Measurements from ENCODE around the gene BCAS3. TPM values are rescaled to one million over a fixed set of nuclear protein-coding genes. Genes with fewer than 3 reads are reported as not detected.

Gene BCAS3
- total RNA-seq, 4 donors from 2014 or later = 42.1 to 84.7 (median 54.1) TPM

DNA sequence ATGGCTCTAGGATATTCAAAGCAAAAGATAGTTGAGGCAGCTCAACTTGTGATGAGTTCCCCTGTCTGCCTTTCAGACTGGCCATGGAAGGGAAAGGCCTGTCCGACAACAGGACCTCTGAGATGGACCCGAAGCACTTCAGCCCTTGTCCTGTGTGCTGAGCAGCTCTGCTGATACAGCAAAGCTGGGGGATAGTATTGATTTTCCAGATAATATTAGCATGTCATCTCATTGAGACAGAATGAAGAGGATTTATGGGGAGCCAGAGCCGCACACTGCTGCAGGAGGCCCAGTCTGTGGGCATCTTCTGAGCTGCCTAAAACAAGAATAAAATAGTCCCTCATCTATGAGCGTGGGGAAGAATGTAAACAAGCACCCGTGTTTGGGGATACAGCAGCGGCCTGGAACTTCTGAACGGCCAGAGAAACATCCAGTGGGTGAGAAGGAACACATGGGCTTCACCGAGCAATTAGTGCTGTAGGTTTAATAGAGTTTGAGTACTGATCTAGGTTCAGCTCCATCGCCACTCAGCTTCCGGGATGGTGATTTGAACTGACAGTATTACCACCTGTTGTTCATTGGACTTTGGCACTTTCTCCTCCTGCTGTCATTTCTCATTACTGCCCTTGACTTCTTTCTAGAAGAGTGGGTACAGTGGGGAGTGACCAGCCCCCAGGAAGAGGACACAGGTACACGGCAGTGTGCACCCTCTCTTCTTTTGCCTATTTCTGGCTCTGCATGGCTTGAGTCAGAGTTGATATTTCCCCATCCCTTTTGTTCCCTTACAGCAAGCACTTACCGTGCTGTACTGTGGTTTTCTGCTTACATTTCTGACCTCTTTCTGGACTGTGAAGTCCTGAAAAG, 625.5 kb downstream of the BCAS3 start:
- intact Hi-C loops (cut with DNase I; ENCODE audit: low total_unique reads) = no loop called here
- WGBS, 2 donors = 94 to 95% methylated on average over 12 of the region's 12 CpGs
- TF ChIP-seq, protein P1, sequence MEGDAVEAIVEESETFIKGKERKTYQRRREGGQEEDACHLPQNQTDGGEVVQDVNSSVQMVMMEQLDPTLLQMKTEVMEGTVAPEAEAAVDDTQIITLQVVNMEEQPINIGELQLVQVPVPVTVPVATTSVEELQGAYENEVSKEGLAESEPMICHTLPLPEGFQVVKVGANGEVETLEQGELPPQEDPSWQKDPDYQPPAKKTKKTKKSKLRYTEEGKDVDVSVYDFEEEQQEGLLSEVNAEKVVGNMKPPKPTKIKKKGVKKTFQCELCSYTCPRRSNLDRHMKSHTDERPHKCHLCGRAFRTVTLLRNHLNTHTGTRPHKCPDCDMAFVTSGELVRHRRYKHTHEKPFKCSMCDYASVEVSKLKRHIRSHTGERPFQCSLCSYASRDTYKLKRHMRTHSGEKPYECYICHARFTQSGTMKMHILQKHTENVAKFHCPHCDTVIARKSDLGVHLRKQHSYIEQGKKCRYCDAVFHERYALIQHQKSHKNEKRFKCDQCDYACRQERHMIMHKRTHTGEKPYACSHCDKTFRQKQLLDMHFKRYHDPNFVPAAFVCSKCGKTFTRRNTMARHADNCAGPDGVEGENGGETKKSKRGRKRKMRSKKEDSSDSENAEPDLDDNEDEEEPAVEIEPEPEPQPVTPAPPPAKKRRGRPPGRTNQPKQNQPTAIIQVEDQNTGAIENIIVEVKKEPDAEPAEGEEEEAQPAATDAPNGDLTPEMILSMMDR (IDR thresholded peaks at IDR 0.05) = no peak
- no peak for TF ChIP-seq POLR2A (IDR thresholded peaks at IDR 0.05)
- no peak overlapping the region for H3K4me3 ChIP-seq (ENCODE audit: low read depth, poor library complexity, severe bottlenecking)
- DNase-seq (ENCODE audit: low spot score in 2 of 2) = peak in 1 of 2 donors; percentile 36

DNA sequence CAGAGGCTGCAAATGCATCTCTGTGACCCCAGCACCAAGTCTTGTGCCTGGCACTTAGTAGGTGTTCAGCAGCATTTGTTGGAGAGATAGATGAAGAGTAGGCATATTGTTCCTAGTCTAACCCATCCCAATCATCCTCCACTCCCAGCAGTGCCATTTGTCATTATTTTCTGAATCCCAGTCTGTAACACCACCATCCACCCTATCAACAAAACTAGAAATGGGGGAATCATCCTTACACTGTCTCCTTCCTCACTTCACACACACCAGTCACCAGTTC, 626.1 kb downstream of the BCAS3 start:
- TF ChIP-seq, protein P1 (IDR thresholded peaks at IDR 0.05) = no peak
- no peak for TF ChIP-seq POLR2A (IDR thresholded peaks at IDR 0.05)
- no peak for DNase-seq (ENCODE audit: low spot score in 2 of 2)
- intact Hi-C loops (cut with DNase I; ENCODE audit: low total_unique reads) = loop anchor here (1.0 kb wide), 1 partner anchor 49 kb away; no protein-coding TSS in a partner anchor
- no peak overlapping the region for H3K4me3 ChIP-seq (ENCODE audit: low read depth, poor library complexity, severe bottlenecking)

DNA sequence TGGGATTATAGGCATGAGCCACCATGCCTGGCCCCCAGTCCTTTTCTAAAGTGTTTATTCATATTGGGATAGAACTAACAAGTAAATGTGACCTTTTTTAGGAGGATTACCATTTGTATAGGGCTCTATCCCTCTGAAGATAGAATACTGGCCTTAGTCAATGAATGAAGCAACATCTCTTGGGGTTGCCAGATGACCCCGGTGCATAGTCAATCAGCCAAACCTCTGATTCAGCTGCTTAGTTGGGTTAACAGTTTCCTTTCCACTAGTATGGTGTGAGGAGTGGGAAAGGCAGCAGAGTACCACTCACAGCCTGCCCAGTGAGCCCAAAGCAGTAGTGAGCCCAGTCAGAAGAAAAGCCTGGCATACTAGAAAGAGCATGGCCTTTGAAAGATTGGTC, 627.4 kb downstream of the BCAS3 start:
- H3K4me3 ChIP-seq (ENCODE audit: low read depth, poor library complexity, severe bottlenecking) = no peak overlapping the region
- DNase-seq (ENCODE audit: low spot score in 2 of 2) = peak in 1 of 2 donors; percentile 8
- intact Hi-C loops (cut with DNase I; ENCODE audit: low total_unique reads) = no loop called here
- 43 to 44% methylated on average over 1 of the region's 1 CpG for WGBS, 2 donors
- TF ChIP-seq, protein P1 (IDR thresholded peaks at IDR 0.05) = no peak
- no peak for TF ChIP-seq POLR2A (IDR thresholded peaks at IDR 0.05)

DNA sequence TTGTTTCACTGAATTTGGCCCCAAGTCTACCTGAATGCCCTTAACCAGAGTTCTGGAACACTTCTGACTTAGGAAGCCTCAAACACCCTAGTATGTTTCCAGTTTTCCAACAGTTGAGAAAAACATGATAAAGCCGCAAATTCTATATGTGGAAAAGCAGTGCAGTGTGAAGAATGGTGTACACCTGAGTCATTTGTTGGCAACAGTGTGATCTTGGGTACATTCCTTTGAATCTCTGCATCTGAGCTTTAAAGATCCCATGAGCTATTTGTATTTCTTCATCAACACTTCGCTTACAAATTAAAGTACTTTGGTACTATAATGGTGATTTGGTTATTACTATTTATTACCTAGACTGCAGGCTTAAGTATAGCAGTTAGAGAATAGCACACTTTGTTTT, 628.4 kb downstream of the BCAS3 start:
- 91 to 93% methylated on average over 2 of the region's 2 CpGs for WGBS, 2 donors
- TF ChIP-seq, protein P1 (IDR thresholded peaks at IDR 0.05) = no peak
- no peak for TF ChIP-seq POLR2A (IDR thresholded peaks at IDR 0.05)
- intact Hi-C loops (cut with DNase I; ENCODE audit: low total_unique reads) = no loop called here
- DNase-seq (ENCODE audit: low spot score in 2 of 2) = no peak
- no peak overlapping the region for H3K4me3 ChIP-seq (ENCODE audit: low read depth, poor library complexity, severe bottlenecking)

DNA sequence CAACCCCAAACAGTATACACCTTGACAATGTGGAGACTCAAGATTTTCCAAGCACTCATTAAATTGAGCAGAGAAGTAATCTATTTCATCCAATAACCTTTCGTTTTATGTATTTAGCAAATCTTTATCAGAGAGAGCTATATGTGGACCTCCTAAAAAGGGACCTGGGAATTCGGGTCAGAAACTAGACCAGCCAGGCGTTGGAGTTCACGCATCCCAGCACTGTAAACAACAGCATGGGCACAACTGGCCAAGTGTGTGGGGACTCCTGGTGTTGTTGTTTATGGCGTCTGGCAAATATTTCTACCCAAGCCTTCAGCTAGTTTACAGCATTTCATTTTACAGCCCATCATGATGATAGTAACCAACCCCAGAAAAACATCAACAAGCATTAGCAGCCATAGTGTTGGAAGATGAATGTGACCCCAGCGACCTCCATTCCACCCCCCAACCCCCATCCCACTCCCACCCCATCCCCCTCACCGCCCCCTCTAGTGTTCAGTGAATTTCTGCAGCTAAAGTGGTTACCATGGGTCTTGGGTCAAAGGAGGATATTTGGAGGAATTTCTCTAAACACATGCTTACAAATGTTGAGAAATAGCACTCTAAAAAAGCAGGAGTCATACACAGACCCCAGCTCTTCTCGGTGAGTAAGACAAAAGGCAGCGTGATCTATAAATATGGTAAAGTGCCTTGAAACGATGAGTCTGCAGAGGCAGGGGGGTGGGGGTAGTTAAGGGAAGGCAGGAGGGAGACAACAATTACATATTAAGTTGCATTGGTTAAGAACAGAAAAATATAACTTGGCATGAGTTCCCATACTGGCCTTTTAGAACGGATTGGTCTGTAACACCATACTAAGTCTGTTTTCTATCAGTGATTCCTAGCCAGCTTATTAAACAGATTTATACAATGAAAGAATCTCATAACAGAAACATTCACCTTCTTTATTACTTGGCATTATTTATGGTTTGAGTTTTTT, 630.5 kb downstream of the BCAS3 start:
- DNase-seq (ENCODE audit: low spot score in 2 of 2) = no peak
- H3K4me3 ChIP-seq (ENCODE audit: low read depth, poor library complexity, severe bottlenecking) = no peak overlapping the region
- WGBS, 2 donors = 70 to 77% methylated on average over 11 of the region's 11 CpGs
- intact Hi-C loops (cut with DNase I; ENCODE audit: low total_unique reads) = no loop called here
- TF ChIP-seq, protein P1 (IDR thresholded peaks at IDR 0.05) = no peak

Data from lower leg skin (tissue), 4 donors.